Cardiac muscle cell (in vitro differentiated cells and primary cell): Measurements from ENCODE around the gene ZFAND2A. TPM values are rescaled to one million over a fixed set of nuclear protein-coding genes. Genes with fewer than 3 reads are reported as not detected.
"Not testable (repeated sequence)": the region's sequence is repeated elsewhere in the genome, so short reads cannot be mapped to it uniquely, and the experiment has no call there.

Experiments
- DNase-seq, 2 donors: peaks; one replicate each; pipeline versions ENCODE4 v3.0.0 to v3.0.0-alpha.2; 2010 to 2017; ENCODE audit warnings: low read depth in 1 of 2, low spot score in 1 of 2
- H3K27ac ChIP-seq: fragments of 200-600 bp; sonication (generic); 2 replicates; pipeline ENCODE4 v1.5.1; 2016
- H3K27me3 ChIP-seq: fragments of 200-600 bp; sonication (generic); 2 replicates; pipeline ENCODE4 v1.6.0; 2016; ENCODE audit warnings: control low read depth
- H3K36me3 ChIP-seq: fragments of 200-600 bp; sonication (generic); 2 replicates; pipeline ENCODE4 v1.5.1; 2016; ENCODE audit warnings: control low read depth
- H3K4me1 ChIP-seq: fragments of 200-600 bp; sonication (generic); 2 replicates; pipeline ENCODE4 v1.8.1; 2017; ENCODE audit warnings: low read depth, mild to moderate bottlenecking, mixed run types
- H3K4me3 ChIP-seq: fragments of 200-600 bp; sonication (generic); 2 replicates; pipeline ENCODE4 v1.5.1; 2016; ENCODE audit warnings: mild to moderate bottlenecking
- H3K9me3 ChIP-seq: fragments of 200-600 bp; sonication (generic); 2 replicates; pipeline ENCODE4 v1.5.1; 2017; ENCODE audit warnings: low read depth, mild to moderate bottlenecking, control low read depth
- CTCF ChIP-seq: IDR thresholded peaks from 2 replicates; pipeline ENCODE4 v1.5.1; 2012; ENCODE audit warnings: low read depth, mild to moderate bottlenecking, low read length
- polyA plus RNA-seq: library from polyadenylated mRNA; unstranded; fragments of >200 nt; fragmentation: Nextera tagmentation; extraction: Ambion mirVana; gene quantifications from 2 replicates; pipeline ENCODE4 v1.2.1, GENCODE V29; 2016
- total RNA-seq: library from RNA; depleted of rRNA; stranded (reverse); fragments of >200 nt; gene quantifications from 2 replicates; pipeline ENCODE4 v1.2.3, GENCODE V29; 2016

ZFAND2A gene
- total and polyA plus RNA-seq, 2 experiments from 2014 or later, result 6.0 to 24.6 TPM

- Histone ChIP-seq H3K27ac (no peak overlapping the region), H3K9me3 (no peaks in the 10 kb centered on the region), H3K36me3 (peaks cover 4% of the 10 kb centered on the region), H3K4me1 (no peaks in the 10 kb centered on the region), H3K4me3 (no peak overlapping the region), H3K27me3 (no peaks in the 10 kb centered on the region)
- no peak for DNase-seq
- no peak for TF ChIP-seq CTCF
Observed at GRCh38 chr7:1120791-1121190, 39.2 kb downstream of the ZFAND2A start.

GRCh38 chr7:1119201-1119600 is 40.8 kb downstream of the ZFAND2A start:
- DNase-seq, result no peak
- H3K27ac ChIP-seq, result no peak overlapping the region
- no peaks in the 10 kb centered on the region for H3K36me3 ChIP-seq
- H3K9me3 ChIP-seq, result no peaks in the 10 kb centered on the region
- no peaks in the 10 kb centered on the region for H3K4me1 ChIP-seq
- H3K4me3 ChIP-seq, result no peak overlapping the region
- TF ChIP-seq CTCF, result no peak
- no peaks in the 10 kb centered on the region for H3K27me3 ChIP-seq

- TF ChIP-seq CTCF, result no peak
- Histone ChIP-seq H3K36me3 (no peaks in the 10 kb centered on the region), H3K9me3 (no peaks in the 10 kb centered on the region), H3K27me3 (no peaks in the 10 kb centered on the region), H3K4me1 (no peaks in the 10 kb centered on the region), H3K27ac (no peak overlapping the region), H3K4me3 (no peak overlapping the region)
- no peak for DNase-seq
Observed at GRCh38 chr7:1117321-1117928, 42.6 kb downstream of the ZFAND2A start.

GRCh38 chr7:1116383-1117008 is 43.5 kb downstream of the ZFAND2A start:
- H3K27me3 ChIP-seq, H3K27ac ChIP-seq, H3K36me3 ChIP-seq, H3K9me3 ChIP-seq, H3K4me1 ChIP-seq, H3K4me3 ChIP-seq, DNase-seq: not testable (repeated sequence)

GRCh38 chr7:1115171-1116045 is 44.6 kb downstream of the ZFAND2A start:
- not testable (repeated sequence) for H3K27me3 ChIP-seq, H3K9me3 ChIP-seq, H3K36me3 ChIP-seq, H3K4me3 ChIP-seq, H3K4me1 ChIP-seq, DNase-seq, H3K27ac ChIP-seq

GRCh38 chr7:1114505-1114904 is 45.5 kb downstream of the ZFAND2A start:
- H3K4me3 ChIP-seq, result no peak overlapping the region
- H3K36me3 ChIP-seq, result no peaks in the 10 kb centered on the region
- H3K27ac ChIP-seq, result no peak overlapping the region
- H3K4me1 ChIP-seq, result no peaks in the 10 kb centered on the region
- H3K9me3 ChIP-seq, result no peaks in the 10 kb centered on the region
- DNase-seq, result no peak
- TF ChIP-seq CTCF, result no peak
- H3K27me3 ChIP-seq, result no peaks in the 10 kb centered on the region
